Panc1 (cell line): ENCODE results near the gene ANO1. TPM values are rescaled to one million over a fixed set of nuclear protein-coding genes. Genes with fewer than 3 reads are reported as not detected.

Source experiments
- ATAC-seq: fragments of 200-7000 bp; cut with Tn5 transposase; 2 replicates; pipeline ENCODE4 v1.9.1; 2020; ENCODE audit warnings: mild to moderate bottlenecking, moderate library complexity
- BruUV-seq: library from RNA; stranded (reverse); fragments of 400-500 nt; replicated peaks from 2 replicates; lab custom pipeline; 2021; lab: Mats Ljungman, UMichigan
- CTCF ChIA-PET: fragments of 300-600 bp; sonication (Branson Sonifier 250); formaldehyde crosslinking; loops from one replicate; lab custom pipeline; 2022; ENCODE audit warnings: antibody characterized with exemption; lab: Charles Lee
- POLR2A ChIA-PET: fragments of 300-600 bp; sonication (Branson Sonifier 250); formaldehyde crosslinking; loops from one replicate; lab custom pipeline; 2022; ENCODE audit warnings: antibody characterized with exemption; lab: Charles Lee
- DNase-seq: peaks from one replicate; pipeline ENCODE4 v3.0.0-alpha.2; 2010; ENCODE audit warnings: low read depth, low spot score
- H3K27ac ChIP-seq: 2 replicates; pipeline ENCODE4 v1.5.1; 2011; ENCODE audit warnings: mild to moderate bottlenecking, low read length, inconsistent platforms
- H3K27me3 ChIP-seq: fragments of 200-500 bp; sonication (Bioruptor generic); 2 replicates; pipeline ENCODE4 v1.6.0; 2014; ENCODE audit warnings: low read length, inconsistent platforms; ENCODE audit not compliant: control insufficient read depth, insufficient read depth
- H3K36me3 ChIP-seq: fragments of 200-500 bp; sonication (Bioruptor generic); 2 replicates; pipeline ENCODE4 v1.5.1; 2014; ENCODE audit warnings: inconsistent platforms, mild to moderate bottlenecking, low read length, moderate library complexity; ENCODE audit not compliant: control insufficient read depth, insufficient read depth
- H3K4me1 ChIP-seq: 2 replicates; pipeline ENCODE4 v1.5.1; 2011; ENCODE audit warnings: inconsistent platforms, mild to moderate bottlenecking, low read length, moderate library complexity; ENCODE audit not compliant: control insufficient read depth, insufficient read depth
- H3K4me3 ChIP-seq, 2 experiments: 2 replicates each; pipeline ENCODE4 v1.5.1; 2011 to 2012; ENCODE audit warnings: low read depth in 2 of 2, low read length in 2 of 2, mild to moderate bottlenecking in 2 of 2, inconsistent platforms in 1 of 2, moderate library complexity in 1 of 2
- H3K9me3 ChIP-seq: fragments of 200-500 bp; sonication (Bioruptor generic); 2 replicates; pipeline ENCODE4 v1.5.1; 2014; ENCODE audit warnings: low read depth, mild to moderate bottlenecking, inconsistent platforms, low read length, moderate library complexity; ENCODE audit not compliant: control insufficient read depth, insufficient read depth
- POLR2AphosphoS5 ChIP-seq: IDR thresholded peaks from 2 replicates; pipeline ENCODE4 v1.6.1; 2012; ENCODE audit warnings: mild to moderate bottlenecking, low read depth, low read length, moderate library complexity
- REST ChIP-seq, 2 experiments: IDR thresholded peaks; 2 replicates each; pipeline ENCODE4 v1.6.1; 2011 to 2012; ENCODE audit warnings: low read depth in 2 of 2, control low read depth in 1 of 2, low read length in 1 of 2, mild to moderate bottlenecking in 1 of 2, moderate library complexity in 1 of 2; ENCODE audit not compliant: insufficient read depth in 1 of 2
- SIN3A ChIP-seq: IDR thresholded peaks from 2 replicates; pipeline ENCODE4 v1.6.1; 2012; ENCODE audit warnings: low read depth, mild to moderate bottlenecking, low read length, moderate library complexity, borderline replicate concordance; ENCODE audit not compliant: insufficient read depth
- TCF7L2 ChIP-seq: IDR thresholded peaks from 2 replicates; pipeline ENCODE4 v1.6.1; 2011; ENCODE audit warnings: mild to moderate bottlenecking, low read depth, low read length, inconsistent platforms
- in situ Hi-C: cut with HindIII; loops from 2 replicates; pipeline ENCODE4 v1.10.0; 2016; ENCODE audit warnings: low sequenced_read_pairs, low pct_unique_long_range_greater_than_20kb
- intact Hi-C: fragments of 100-400 bp; cut with micrococcal nuclease; formaldehyde crosslinking; loops from one replicate; pipeline ENCODE4 v1.10.0; 2022; ENCODE audit not compliant: unreplicated experiment
- total RNA-seq: library from RNA; stranded (reverse); gene quantifications from one replicate; pipeline ENCODE4 v1.2.1, GENCODE V29; 2021; ENCODE audit not compliant: unreplicated experiment
- TF ChIP-seq, protein P1 (sequence below): fragments of 450-650 bp; IDR thresholded peaks from 2 replicates; pipeline ENCODE4 v1.5.1; 2017; ENCODE audit warnings: mild to moderate bottlenecking

ANO1 gene
- total RNA-seq, 1 experiment from 2014 or later = 2.3 TPM

DNA sequence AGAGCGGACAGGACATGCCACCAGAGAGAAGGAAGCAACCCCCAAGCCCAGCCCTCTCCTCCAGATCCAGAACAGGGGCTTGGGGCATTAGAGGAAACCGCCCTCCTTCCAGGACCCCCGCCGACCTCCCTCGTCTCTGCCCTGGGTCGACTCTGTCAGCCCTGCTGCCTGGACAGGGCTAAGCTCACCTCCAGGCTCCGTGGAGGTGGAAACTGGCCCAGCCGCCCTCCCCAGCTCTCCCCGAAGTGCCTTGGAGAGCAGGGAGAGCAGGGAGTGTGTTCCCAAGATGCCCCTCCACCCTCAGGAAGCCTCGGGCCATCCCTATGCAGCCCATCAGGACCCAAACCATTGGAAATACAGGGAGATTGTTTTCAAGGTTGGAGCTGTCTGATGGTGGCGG, 26.8 kb downstream of the ANO1 start:
- ATAC-seq (no peak), DNase-seq (no peak)
- no peaks in the 10 kb centered on the region for H3K4me1 ChIP-seq
- in situ Hi-C loops (loop anchor here (10.0 kb wide), 1 partner anchor 80 kb away; no protein-coding TSS in a partner anchor), intact Hi-C loops (no loop called here)
- H3K27me3 ChIP-seq = no peaks in the 10 kb centered on the region; the same call in 1 of the 2 replicates
- H3K27ac ChIP-seq = no peak overlapping the region
- BruUV-seq = no TSS peak
- ChIA-PET POLR2A (no interaction called here), CTCF (no interaction called here)
- no peak overlapping the region for H3K4me3 ChIP-seq
- no peaks in the 10 kb centered on the region for H3K9me3 ChIP-seq
- TF ChIP-seq TCF7L2 = no peak
- TF ChIP-seq, protein P1, sequence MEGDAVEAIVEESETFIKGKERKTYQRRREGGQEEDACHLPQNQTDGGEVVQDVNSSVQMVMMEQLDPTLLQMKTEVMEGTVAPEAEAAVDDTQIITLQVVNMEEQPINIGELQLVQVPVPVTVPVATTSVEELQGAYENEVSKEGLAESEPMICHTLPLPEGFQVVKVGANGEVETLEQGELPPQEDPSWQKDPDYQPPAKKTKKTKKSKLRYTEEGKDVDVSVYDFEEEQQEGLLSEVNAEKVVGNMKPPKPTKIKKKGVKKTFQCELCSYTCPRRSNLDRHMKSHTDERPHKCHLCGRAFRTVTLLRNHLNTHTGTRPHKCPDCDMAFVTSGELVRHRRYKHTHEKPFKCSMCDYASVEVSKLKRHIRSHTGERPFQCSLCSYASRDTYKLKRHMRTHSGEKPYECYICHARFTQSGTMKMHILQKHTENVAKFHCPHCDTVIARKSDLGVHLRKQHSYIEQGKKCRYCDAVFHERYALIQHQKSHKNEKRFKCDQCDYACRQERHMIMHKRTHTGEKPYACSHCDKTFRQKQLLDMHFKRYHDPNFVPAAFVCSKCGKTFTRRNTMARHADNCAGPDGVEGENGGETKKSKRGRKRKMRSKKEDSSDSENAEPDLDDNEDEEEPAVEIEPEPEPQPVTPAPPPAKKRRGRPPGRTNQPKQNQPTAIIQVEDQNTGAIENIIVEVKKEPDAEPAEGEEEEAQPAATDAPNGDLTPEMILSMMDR = no peak
- no peak for TF ChIP-seq SIN3A
- no peak for TF ChIP-seq POLR2AphosphoS5
- no peak for TF ChIP-seq REST (IDR thresholded peaks at IDR 0.05; ENCODE audit: insufficient read depth in 1 of 2, low read depth in 2 of 2, low read length in 1 of 2)
- H3K36me3 ChIP-seq = no peaks in the 10 kb centered on the region

DNA sequence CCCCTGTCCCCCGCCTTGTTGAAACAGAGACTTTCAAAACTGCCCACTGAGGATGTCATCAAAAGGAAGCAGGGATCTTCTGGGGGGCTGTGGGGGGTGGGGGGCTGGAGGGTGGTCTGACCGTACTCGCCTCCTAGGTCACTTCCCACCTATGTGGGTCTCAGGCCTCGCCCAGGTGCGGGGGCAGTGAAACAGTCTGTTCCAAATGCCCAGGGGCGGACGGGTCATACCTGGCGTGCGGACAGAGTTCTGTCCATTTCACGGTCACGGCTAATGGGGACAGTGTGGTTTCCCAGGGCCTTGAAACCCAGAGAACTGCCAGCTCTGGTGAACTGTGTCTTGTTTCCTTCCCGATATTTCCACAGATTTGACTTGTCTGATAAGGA, 27.2 kb downstream of the ANO1 start:
- no peak for ATAC-seq
- Histone ChIP-seq H3K27me3 (no peaks in the 10 kb centered on the region; the same call in 1 of the 2 replicates), H3K36me3 (no peaks in the 10 kb centered on the region), H3K4me1 (no peaks in the 10 kb centered on the region), H3K27ac (no peak overlapping the region), H3K4me3 (no peak overlapping the region), H3K9me3 (no peaks in the 10 kb centered on the region)
- TF ChIP-seq, protein P1 = no peak
- ChIA-PET POLR2A (no interaction called here), CTCF (no interaction called here)
- intact Hi-C loops = no loop called here
- in situ Hi-C loops = loop anchor here (10.0 kb wide), 1 partner anchor 79 kb away; no protein-coding TSS in a partner anchor
- no peak for DNase-seq
- no TSS peak for BruUV-seq
